Naive thymus-derived CD8-positive, alpha-beta T cell (primary cell): Measurements from ENCODE around the gene NUP62CL. TPM values are rescaled to one million over a fixed set of nuclear protein-coding genes. Genes with fewer than 3 reads are reported as not detected.

Experiments
- ATAC-seq, 2 donors: fragments of 150-1000 bp; cut with Tn5 transposase in 1 of 2; sonication (Bioruptor Pico), chemical (Tn5 transposase) in 1 of 2; 1 replicate in 1 of 2; 2 replicates in 1 of 2; pipeline ENCODE4 v1.10.0; 2021; ENCODE audit warnings: mild to moderate bottlenecking in 2 of 2, moderate library complexity in 2 of 2
- POLR2A ChIA-PET: fragments of 350-600 bp; sonication (Branson Sonifier 250); formaldehyde crosslinking; loops from one replicate; lab custom pipeline; 2021; ENCODE audit warnings: antibody characterized with exemption; lab: Charles Lee
- DNase-seq, 10 donors: peaks; one replicate each; pipeline versions ENCODE4 v3.0.0 to v3.0.0-alpha.2; 2020 to 2022
- H3K27ac Mint-ChIP-seq, 10 donors: one replicate each; pipeline ENCODE4 v1.8.0; 2020 to 2022; ENCODE audit warnings: mild to moderate bottlenecking in 10 of 10, mixed read lengths in 10 of 10, moderate library complexity in 4 of 10, inconsistent platforms in 1 of 10
- H3K27me3 Mint-ChIP-seq, 5 donors: one replicate each; pipeline ENCODE4 v1.8.0; 2021 to 2022; ENCODE audit warnings: mixed read lengths in 5 of 5
- H3K36me3 Mint-ChIP-seq, 3 donors: one replicate each; pipeline ENCODE4 v1.8.0; 2020 to 2022; ENCODE audit warnings: mixed read lengths in 3 of 3, mild to moderate bottlenecking in 2 of 3, inconsistent platforms in 1 of 3
- H3K4me1 Mint-ChIP-seq, 4 donors: one replicate each; pipeline ENCODE4 v1.8.0; 2021 to 2022; ENCODE audit warnings: mixed read lengths in 4 of 4
- H3K4me3 Mint-ChIP-seq, 10 donors: one replicate each; pipeline ENCODE4 v1.8.0; 2020 to 2022; ENCODE audit warnings: mild to moderate bottlenecking in 10 of 10, mixed read lengths in 10 of 10, moderate library complexity in 6 of 10, inconsistent platforms in 1 of 10
- H3K9me3 Mint-ChIP-seq, 9 donors: one replicate each; pipeline ENCODE4 v1.8.0; 2020 to 2022; ENCODE audit warnings: mixed read lengths in 9 of 9, mild to moderate bottlenecking in 3 of 9, inconsistent platforms in 1 of 9, moderate library complexity in 1 of 9
- polyA plus RNA-seq, 3 donors: library from polyadenylated mRNA; unstranded; fragments of 300-500 nt; fragmentation: Illumina TruSeq; gene quantifications; one replicate each; pipeline ENCODE4 v1.2.3, GENCODE V29; 2021
- total RNA-seq, 8 experiments: library from RNA in 2 of 8; stranded (reverse) in 2 of 8; gene quantifications; one replicate each; pipeline ENCODE4 v1.2.3 and lab custom pipeline; 2021 to 2026

The NUP62CL gene
- total and polyA plus RNA-seq, 5 experiments from 2014 or later, result 0.10 to 5.7 (median 2.0) TPM; not detected in 1

- DNase-seq (no peak), ATAC-seq (no peak)
- Mint-ChIP-seq H3K36me3 (no peaks in the 10 kb centered on the region), H3K4me3 (no peak overlapping the region), H3K27ac (no peak overlapping the region), H3K27me3 (no peaks in the 10 kb centered on the region), H3K9me3 (no peaks in the 10 kb centered on the region), H3K4me1 (peaks cover 0 to 7% (median 3%) of the 10 kb centered on the region in 4 donors)
- POLR2A ChIA-PET, result no interaction called here
Measured at GRCh38 chrX:107123750-107124149, 82.5 kb downstream of the NUP62CL start.

- Mint-ChIP-seq H3K4me3 (peak overlapping the region; percentile 97 to 100 (median 99)), H3K36me3 (peaks cover 9 to 24% (median 16%) of the 10 kb centered on the region in 3 donors), H3K9me3 (peaks cover 0 to 2% (median 0%) of the 10 kb centered on the region in 9 donors), H3K27ac (peak overlapping the region; percentile 95 to 99 (median 98)), H3K27me3 (no peaks in the 10 kb centered on the region), H3K4me1 (peaks cover 16 to 31% (median 29%) of the 10 kb centered on the region in 4 donors)
- ATAC-seq, result no peak
- POLR2A ChIA-PET, result interaction anchor here (1.4 kb wide), 1 partner anchor 36 kb away, joined by 4 read pairs; no protein-coding TSS in a partner anchor
- DNase-seq, result no peak
Measured at GRCh38 chrX:107119283-107119682, 87.0 kb downstream of the NUP62CL start.

GRCh38 chrX:107118322-107119147 lies 87.7 kb downstream of the NUP62CL start, which contains the start of gene RBM41:
Gene RBM41 (minus strand): TSS chrX:107118822. CDS start chrX:107118773, 49 bp downstream.
- peaks cover 23 to 39% (median 36%) of the 10 kb centered on the region in 4 donors for H3K4me1 Mint-ChIP-seq
- no peaks in the 10 kb centered on the region for H3K27me3 Mint-ChIP-seq
- ATAC-seq, result peak; percentile 100
- peaks cover 16 to 32% (median 23%) of the 10 kb centered on the region in 3 donors for H3K36me3 Mint-ChIP-seq
- peak; percentile 52 to 87 (median 68) for DNase-seq
- peaks cover 0 to 2% (median 0%) of the 10 kb centered on the region in 9 donors for H3K9me3 Mint-ChIP-seq
- peak within 1 kb of the TSS; percentile 97 to 100 (median 99) for H3K4me3 Mint-ChIP-seq
- POLR2A ChIA-PET, result interaction anchor here (1.4 kb wide), 2 partner anchors 37 to 657 kb away, joined by 4 read pairs; partner anchors contain the start of gene TSC22D3
- H3K27ac Mint-ChIP-seq, result peak within 1 kb of the TSS; percentile 95 to 99 (median 98)

- ATAC-seq (no peak), DNase-seq (no peak)
- Mint-ChIP-seq H3K9me3 (peaks cover 0 to 2% (median 0%) of the 10 kb centered on the region in 9 donors), H3K27me3 (no peaks in the 10 kb centered on the region), H3K27ac (peak overlapping the region in 6 of 10 donors; percentile 40 to 99 (median 77)), H3K4me3 (peak overlapping the region; percentile 97 to 100 (median 99)), H3K4me1 (peaks cover 23 to 42% (median 40%) of the 10 kb centered on the region in 4 donors), H3K36me3 (peaks cover 20 to 37% (median 23%) of the 10 kb centered on the region in 3 donors)
- POLR2A ChIA-PET, result interaction anchor here (1.4 kb wide), 2 partner anchors 38 to 657 kb away, joined by 4 read pairs; partner anchors contain the start of gene TSC22D3
Measured at GRCh38 chrX:107117993-107118321, 88.3 kb downstream of the NUP62CL start.

- ATAC-seq (no peak), DNase-seq (no peak)
- H3K27me3 Mint-ChIP-seq, result no peaks in the 10 kb centered on the region
- H3K27ac Mint-ChIP-seq, result peak overlapping the region in 5 of 10 donors; percentile 3 to 74 (median 43)
- H3K4me3 Mint-ChIP-seq, result no peak overlapping the region
- H3K36me3 Mint-ChIP-seq, result peaks cover 5 to 56% (median 20%) of the 10 kb centered on the region in 3 donors
- POLR2A ChIA-PET, result no interaction called here
- H3K4me1 Mint-ChIP-seq, result peaks cover 12 to 29% (median 24%) of the 10 kb centered on the region in 4 donors
- peaks cover 0 to 1% (median 0%) of the 10 kb centered on the region in 9 donors for H3K9me3 Mint-ChIP-seq
Measured at GRCh38 chrX:107107459-107107858, 98.8 kb downstream of the NUP62CL start.

- Mint-ChIP-seq H3K27me3 (no peaks in the 10 kb centered on the region), H3K27ac (no peak overlapping the region), H3K9me3 (no peaks in the 10 kb centered on the region), H3K4me1 (peaks cover 8 to 24% (median 10%) of the 10 kb centered on the region in 4 donors), H3K36me3 (peaks cover 0 to 55% (median 14%) of the 10 kb centered on the region in 3 donors), H3K4me3 (no peak overlapping the region)
- ATAC-seq, result no peak
- POLR2A ChIA-PET, result no interaction called here
- DNase-seq, result no peak
Measured at GRCh38 chrX:107102980-107103379, 103.3 kb downstream of the NUP62CL start.

- DNase-seq (no peak), ATAC-seq (no peak)
- H3K4me3 Mint-ChIP-seq, result no peak overlapping the region
- H3K27me3 Mint-ChIP-seq, result no peaks in the 10 kb centered on the region
- H3K27ac Mint-ChIP-seq, result no peak overlapping the region
- peaks cover 18 to 26% (median 19%) of the 10 kb centered on the region in 3 donors for H3K36me3 Mint-ChIP-seq
- H3K4me1 Mint-ChIP-seq, result peaks cover 0 to 9% (median 6%) of the 10 kb centered on the region in 4 donors
- POLR2A ChIA-PET, result no interaction called here
- peaks cover 0 to 45% (median 10%) of the 10 kb centered on the region in 9 donors for H3K9me3 Mint-ChIP-seq
Measured at GRCh38 chrX:107076158-107076557, 130.1 kb downstream of the NUP62CL start.

Other genes with a start within 250 kb of the NUP62CL start
- 10 to 100 TPM in 1 of 2 experiments, 1 to 10 TPM in 1; 9.5 to 10.6 TPM for gene MORC4, start 206.2 kb downstream of the NUP62CL start, total RNA-seq
- 1 to 10 TPM; 2.6 to 4.2 (median 2.6) TPM for gene MORC4, start 206.2 kb downstream of the NUP62CL start, polyA plus RNA-seq
- gene RBM41, start 87.6 kb downstream of the NUP62CL start, total RNA-seq, result 10 to 100 TPM; 21.2 to 22.3 TPM
- 10 to 100 TPM in 2 of 3 donors, 1 to 10 TPM in 1; 7.6 to 16.3 (median 11.9) TPM for gene RBM41, start 87.6 kb downstream of the NUP62CL start, polyA plus RNA-seq
- not detected for gene DNAAF6, start 178 bp upstream of the NUP62CL start, total RNA-seq
- gene DNAAF6, start 178 bp upstream of the NUP62CL start, polyA plus RNA-seq, result not detected
- under 1 TPM; 0.11 to 0.13 TPM for gene FRMPD3, start 243.2 kb upstream of the NUP62CL start, total RNA-seq
- under 1 TPM in 1 of 3 donors, not detected in 2; 0.10 TPM for gene FRMPD3, start 243.2 kb upstream of the NUP62CL start, polyA plus RNA-seq